ENCODE data around the gene GFRA3. TPM values are rescaled to one million over a fixed set of nuclear protein-coding genes. Genes with fewer than 3 reads are reported as not detected.

The GFRA3 gene
- polyA plus RNA-seq, 1 donor from 2014 or later, result not detected

GRCh38 chr5:138234651-138235050 is 39.8 kb downstream of the GFRA3 start:
- no peaks in the 10 kb centered on the region for H3K36me3 Mint-ChIP-seq
- no peaks in the 10 kb centered on the region for H3K4me1 Mint-ChIP-seq
- H3K4me3 Mint-ChIP-seq, result no peak overlapping the region
- peaks cover 20% of the 10 kb centered on the region for H3K27me3 Mint-ChIP-seq
- H3K27ac Mint-ChIP-seq, result no peak overlapping the region
- peaks cover 0 to 2% (median 0%) of the 10 kb centered on the region in 3 donors for H3K9me3 Mint-ChIP-seq

GRCh38 chr5:138233280-138233679 is 41.1 kb downstream of the GFRA3 start:
- H3K4me3 Mint-ChIP-seq, result no peak overlapping the region
- no peaks in the 10 kb centered on the region for H3K9me3 Mint-ChIP-seq

GRCh38 chr5:138230981-138231589 is 43.3 kb downstream of the GFRA3 start:
- Mint-ChIP-seq H3K27ac (no peak overlapping the region), H3K36me3 (no peaks in the 10 kb centered on the region), H3K27me3 (peaks cover 5% of the 10 kb centered on the region), H3K4me1 (peaks cover 0 to under 1% (median 0%) of the 10 kb centered on the region in 3 donors), H3K9me3 (peaks cover under 1% of the 10 kb centered on the region in 3 donors), H3K4me3 (no peak overlapping the region)

More at GRCh38 chr5:138233280-138233679, 41.1 kb downstream of the GFRA3 start:
- H3K4me1 Mint-ChIP-seq, result no peaks in the 10 kb centered on the region
- no peaks in the 10 kb centered on the region for H3K36me3 Mint-ChIP-seq
- peaks cover 11% of the 10 kb centered on the region for H3K27me3 Mint-ChIP-seq
- no peak overlapping the region for H3K27ac Mint-ChIP-seq

- peaks cover 4% of the 10 kb centered on the region for H3K27me3 Mint-ChIP-seq
- no peak overlapping the region for H3K4me3 Mint-ChIP-seq
- H3K36me3 Mint-ChIP-seq, result no peaks in the 10 kb centered on the region
- H3K9me3 Mint-ChIP-seq, result peaks cover 2 to 7% (median 5%) of the 10 kb centered on the region in 3 donors
- peaks cover 0 to 2% (median 0%) of the 10 kb centered on the region in 3 donors for H3K4me1 Mint-ChIP-seq
- H3K27ac Mint-ChIP-seq, result no peak overlapping the region
Observed at GRCh38 chr5:138230261-138230660, 44.2 kb downstream of the GFRA3 start.

DNA sequence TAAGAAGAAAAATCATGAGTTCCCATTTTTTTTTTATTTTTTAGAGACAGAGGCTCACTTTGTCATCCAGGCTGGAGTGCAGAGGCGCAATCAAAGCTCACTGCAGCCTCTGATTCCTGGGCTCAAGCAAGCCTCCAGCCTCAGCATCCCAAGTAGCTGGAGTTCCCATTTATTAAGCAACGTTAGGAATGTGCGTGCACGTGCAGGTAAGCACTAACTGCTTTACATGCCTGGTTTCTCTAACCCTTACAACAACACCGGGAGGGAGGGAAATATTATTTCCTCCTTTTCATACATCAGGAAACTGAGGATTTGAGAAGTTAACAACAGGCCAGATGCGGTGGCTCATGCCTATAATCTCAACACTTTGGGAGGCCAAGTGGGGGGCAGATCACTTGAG is 45.0 kb downstream of the GFRA3 start:
- Mint-ChIP-seq H3K27me3 (peaks cover 7% of the 10 kb centered on the region), H3K4me3 (no peak overlapping the region), H3K36me3 (no peaks in the 10 kb centered on the region), H3K4me1 (peaks cover 0 to 2% (median 0%) of the 10 kb centered on the region in 3 donors), H3K9me3 (peaks cover 2 to 7% (median 5%) of the 10 kb centered on the region in 3 donors), H3K27ac (no peak overlapping the region)

GRCh38 chr5:138226910-138227309 is 47.5 kb downstream of the GFRA3 start:
- Mint-ChIP-seq H3K4me3 (no peak overlapping the region), H3K4me1 (peaks cover 0 to 2% (median 2%) of the 10 kb centered on the region in 3 donors), H3K27me3 (peaks cover 15% of the 10 kb centered on the region), H3K36me3 (no peaks in the 10 kb centered on the region), H3K27ac (no peak overlapping the region), H3K9me3 (peaks cover 2 to 7% (median 5%) of the 10 kb centered on the region in 3 donors)

- H3K36me3 Mint-ChIP-seq, result no peaks in the 10 kb centered on the region
- peak overlapping the region in 1 of 4 donors; percentile 5 for H3K4me3 Mint-ChIP-seq
Observed at GRCh38 chr5:138224712-138225111, 49.7 kb downstream of the GFRA3 start.

DNA sequence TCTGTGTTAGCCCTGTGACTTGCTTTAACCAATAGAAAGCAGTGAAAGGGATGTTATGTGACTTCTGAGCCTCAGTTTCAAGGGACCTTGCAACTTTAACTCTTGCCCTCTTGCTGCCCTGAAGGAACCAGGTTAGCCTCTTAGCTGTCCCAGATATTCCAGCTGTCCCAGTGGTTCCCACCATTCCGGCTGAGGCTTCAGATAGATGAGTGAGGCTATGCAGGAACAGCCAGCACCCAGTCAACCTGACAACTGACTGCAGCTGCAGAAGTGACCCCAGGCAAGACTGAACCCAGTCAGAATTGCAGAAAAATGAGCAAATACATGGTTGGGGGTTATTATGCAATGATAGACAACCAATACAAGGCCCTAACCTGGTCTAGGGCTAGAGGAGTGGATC is 50.9 kb downstream of the GFRA3 start:
- Mint-ChIP-seq H3K36me3 (no peaks in the 10 kb centered on the region), H3K9me3 (peaks cover 2 to 10% (median 5%) of the 10 kb centered on the region in 3 donors), H3K27me3 (peaks cover 21% of the 10 kb centered on the region), H3K4me1 (peaks cover 0 to 2% (median 2%) of the 10 kb centered on the region in 3 donors), H3K27ac (no peak overlapping the region), H3K4me3 (peak overlapping the region in 1 of 4 donors; percentile 29)

More at GRCh38 chr5:138224712-138225111, 49.7 kb downstream of the GFRA3 start:
- Mint-ChIP-seq H3K27me3 (peaks cover 21% of the 10 kb centered on the region), H3K27ac (no peak overlapping the region), H3K9me3 (peaks cover 2 to 7% (median 5%) of the 10 kb centered on the region in 3 donors), H3K4me1 (peaks cover 0 to 2% (median 2%) of the 10 kb centered on the region in 3 donors)

- Mint-ChIP-seq H3K27me3 (peaks cover 9% of the 10 kb centered on the region), H3K36me3 (no peaks in the 10 kb centered on the region), H3K4me3 (no peak overlapping the region), H3K27ac (no peak overlapping the region), H3K4me1 (peaks cover 8 to 12% (median 11%) of the 10 kb centered on the region in 3 donors), H3K9me3 (peaks cover 0 to 3% (median 0%) of the 10 kb centered on the region in 3 donors)
Observed at GRCh38 chr5:138216799-138217198, 57.6 kb downstream of the GFRA3 start.

DNA sequence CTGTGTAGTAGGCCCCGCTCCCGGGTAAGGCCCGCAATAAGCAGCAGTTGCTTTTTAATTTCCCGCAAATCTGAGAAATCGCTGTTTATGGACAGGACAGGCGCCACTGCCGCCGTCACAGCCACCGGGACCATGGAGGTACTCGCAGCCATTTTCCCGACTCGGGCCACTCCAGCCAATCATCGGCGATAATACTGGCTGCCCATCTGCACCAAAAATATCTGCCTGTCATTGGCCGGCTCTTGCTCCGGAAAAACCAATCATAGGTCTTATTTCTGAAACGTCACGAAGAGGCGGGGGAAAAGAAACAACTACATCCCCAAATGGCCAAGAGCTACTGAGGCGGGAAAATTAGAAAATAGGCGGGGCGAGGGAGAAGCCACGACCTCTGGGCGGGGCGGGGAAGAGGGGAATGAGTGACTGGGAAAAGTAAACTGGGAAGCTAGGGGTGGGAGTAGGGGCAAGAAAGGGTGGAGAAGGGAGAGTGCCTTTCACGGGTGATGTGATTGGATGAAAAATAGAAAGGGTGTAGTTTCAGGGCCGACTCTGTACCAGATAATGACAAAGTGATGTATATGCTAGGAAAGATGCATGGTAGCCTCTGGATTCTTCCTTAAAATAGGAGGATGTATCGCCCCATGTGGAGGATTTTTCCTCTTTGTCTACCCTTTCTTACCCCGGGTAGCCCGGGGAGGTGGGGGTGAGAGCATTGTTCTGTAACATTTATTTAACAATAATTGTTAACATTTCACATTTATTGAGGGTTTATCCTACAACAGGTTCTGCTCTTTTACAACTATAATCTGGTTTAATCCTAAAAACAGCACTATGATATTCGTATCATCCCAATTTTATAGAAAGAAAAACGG is 61.0 kb downstream of the GFRA3 start, which contains the start of gene CDC23:
Gene CDC23, minus strand, starts transcription at position 163 of the 869 bp plus-strand sequence. Its CDS starts 11 bp downstream, at position 152.
- peak within 1 kb of the TSS; percentile 96 to 99 (median 98) for H3K4me3 Mint-ChIP-seq
- peak within 1 kb of the TSS; percentile 79 to 98 (median 96) for H3K27ac Mint-ChIP-seq
- no peaks in the 10 kb centered on the region for H3K36me3 Mint-ChIP-seq
- peaks cover 15 to 18% (median 16%) of the 10 kb centered on the region in 3 donors for H3K4me1 Mint-ChIP-seq
- H3K27me3 Mint-ChIP-seq, result peaks cover 2% of the 10 kb centered on the region
- no peaks in the 10 kb centered on the region for H3K9me3 Mint-ChIP-seq

GRCh38 chr5:138212828-138213160 is 61.6 kb downstream of the GFRA3 start:
- no peaks in the 10 kb centered on the region for H3K36me3 Mint-ChIP-seq
- peak overlapping the region; percentile 96 to 99 (median 98) for H3K4me3 Mint-ChIP-seq
- no peaks in the 10 kb centered on the region for H3K27me3 Mint-ChIP-seq

DNA sequence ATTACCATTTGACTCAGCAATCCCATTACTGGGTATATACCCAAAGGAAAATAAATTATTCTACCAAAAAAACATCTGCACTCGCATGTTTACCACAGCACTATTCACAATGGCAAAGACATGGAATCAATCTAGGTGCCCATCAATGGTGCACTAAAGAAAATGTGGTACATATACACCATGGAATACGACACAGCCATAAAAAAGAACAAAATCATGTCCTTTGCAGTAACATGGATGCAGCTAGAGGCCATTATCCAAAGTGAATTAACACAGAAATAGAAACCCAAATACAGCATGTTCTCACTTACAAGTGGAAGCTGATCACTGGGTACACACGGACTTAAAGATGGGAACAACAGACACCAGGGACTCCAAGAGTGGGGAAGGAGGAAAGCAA is 63.4 kb downstream of the GFRA3 start:
- no peaks in the 10 kb centered on the region for H3K9me3 Mint-ChIP-seq
- no peaks in the 10 kb centered on the region for H3K36me3 Mint-ChIP-seq
- no peaks in the 10 kb centered on the region for H3K27me3 Mint-ChIP-seq
- no peak overlapping the region for H3K27ac Mint-ChIP-seq
- peak overlapping the region; percentile 38 to 80 (median 56) for H3K4me3 Mint-ChIP-seq
- peaks cover 16 to 19% (median 18%) of the 10 kb centered on the region in 3 donors for H3K4me1 Mint-ChIP-seq

More at GRCh38 chr5:138212828-138213160, 61.6 kb downstream of the GFRA3 start:
- peak overlapping the region; percentile 79 to 98 (median 96) for H3K27ac Mint-ChIP-seq
- no peaks in the 10 kb centered on the region for H3K9me3 Mint-ChIP-seq
- peaks cover 16 to 19% (median 18%) of the 10 kb centered on the region in 3 donors for H3K4me1 Mint-ChIP-seq

Data from IgD-negative memory B cell (primary cell).